DMS53 (cell line): Measurements from ENCODE around the gene TMEM8B.

ENCODE experiments used
- DNase-seq: peaks from one replicate; lab custom pipeline; 2025; lab: John Stamatoyannopoulos, UW

Gene TMEM8B, protein sequence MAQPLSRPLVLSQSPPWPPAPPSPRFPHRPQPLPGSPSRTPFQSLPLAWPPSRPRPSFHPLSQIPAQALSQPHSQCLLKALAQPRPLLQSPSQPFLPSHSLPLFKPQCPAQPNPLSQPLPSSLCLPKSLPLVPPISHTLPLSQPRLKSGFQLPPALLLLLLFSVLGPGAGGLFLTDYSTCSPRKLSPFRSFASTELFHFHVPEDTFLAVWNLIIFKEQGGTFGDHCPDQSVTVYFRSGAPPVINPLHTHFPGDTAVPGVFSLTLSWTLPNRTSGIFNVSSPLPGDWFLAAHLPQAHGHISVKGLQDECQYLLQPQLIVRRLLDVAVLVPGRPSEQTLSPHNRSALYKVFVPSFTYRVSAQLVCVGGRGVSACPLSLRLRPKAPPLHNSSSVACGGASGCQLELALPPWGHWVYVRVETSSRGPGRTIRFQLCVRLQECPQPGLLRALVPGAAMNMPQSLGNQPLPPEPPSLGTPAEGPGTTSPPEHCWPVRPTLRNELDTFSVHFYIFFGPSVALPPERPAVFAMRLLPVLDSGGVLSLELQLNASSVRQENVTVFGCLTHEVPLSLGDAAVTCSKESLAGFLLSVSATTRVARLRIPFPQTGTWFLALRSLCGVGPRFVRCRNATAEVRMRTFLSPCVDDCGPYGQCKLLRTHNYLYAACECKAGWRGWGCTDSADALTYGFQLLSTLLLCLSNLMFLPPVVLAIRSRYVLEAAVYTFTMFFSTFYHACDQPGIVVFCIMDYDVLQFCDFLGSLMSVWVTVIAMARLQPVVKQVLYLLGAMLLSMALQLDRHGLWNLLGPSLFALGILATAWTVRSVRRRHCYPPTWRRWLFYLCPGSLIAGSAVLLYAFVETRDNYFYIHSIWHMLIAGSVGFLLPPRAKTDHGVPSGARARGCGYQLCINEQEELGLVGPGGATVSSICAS

DNA sequence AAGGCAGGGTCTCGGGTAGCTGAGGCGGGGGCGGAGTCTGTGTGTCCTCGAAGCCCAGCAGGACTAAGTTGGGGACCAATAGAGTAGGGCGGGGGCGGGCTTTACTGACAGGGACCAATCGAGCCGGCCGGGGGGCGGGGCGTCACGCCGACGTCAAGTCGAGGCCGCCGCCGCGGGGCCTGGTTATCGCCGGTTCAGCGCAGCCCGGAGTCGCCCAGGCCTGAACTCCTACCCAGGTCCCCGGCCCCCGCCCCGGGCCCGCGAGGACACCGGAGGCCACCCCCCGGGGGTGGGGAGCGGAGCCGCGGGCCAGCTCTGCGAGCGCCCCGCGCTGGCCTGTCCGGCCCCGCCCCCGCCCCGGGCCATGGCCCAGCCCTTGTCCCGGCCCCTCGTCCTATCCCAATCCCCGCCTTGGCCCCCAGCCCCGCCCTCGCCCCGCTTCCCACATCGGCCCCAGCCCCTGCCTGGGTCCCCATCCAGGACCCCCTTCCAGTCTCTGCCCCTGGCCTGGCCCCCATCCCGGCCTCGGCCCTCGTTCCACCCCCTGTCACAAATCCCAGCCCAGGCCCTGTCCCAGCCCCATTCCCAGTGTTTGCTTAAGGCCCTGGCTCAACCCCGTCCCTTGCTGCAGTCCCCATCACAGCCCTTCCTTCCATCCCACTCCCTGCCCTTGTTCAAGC lies at the start of gene TMEM8B:
TSS of gene TMEM8B (plus strand) at position 145 of the 680 bp plus-strand sequence. CDS start at position 365, 220 bp downstream.
- peak; percentile 94 for DNase-seq

DNA sequence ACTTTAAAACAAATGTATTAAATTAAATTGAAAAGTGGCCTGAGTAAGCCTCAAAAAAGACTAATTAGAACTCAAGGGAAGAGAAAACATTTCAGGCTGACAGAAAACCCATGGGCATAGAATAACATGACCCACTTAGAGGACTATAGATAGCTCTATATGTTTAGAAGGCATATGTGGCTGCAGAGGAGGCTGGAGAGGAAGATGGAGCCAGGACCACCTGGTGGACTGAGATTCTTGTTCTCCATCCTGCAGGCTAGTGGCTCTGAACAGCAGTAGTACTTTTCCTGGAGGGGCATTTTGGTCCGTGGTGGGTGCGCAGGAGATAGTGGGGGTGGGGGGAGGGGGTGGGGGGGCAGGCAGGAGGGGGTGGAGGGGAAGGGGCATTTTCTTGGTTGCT lies 48.0 kb upstream of the TMEM8B start:
- no peak for DNase-seq

DNA sequence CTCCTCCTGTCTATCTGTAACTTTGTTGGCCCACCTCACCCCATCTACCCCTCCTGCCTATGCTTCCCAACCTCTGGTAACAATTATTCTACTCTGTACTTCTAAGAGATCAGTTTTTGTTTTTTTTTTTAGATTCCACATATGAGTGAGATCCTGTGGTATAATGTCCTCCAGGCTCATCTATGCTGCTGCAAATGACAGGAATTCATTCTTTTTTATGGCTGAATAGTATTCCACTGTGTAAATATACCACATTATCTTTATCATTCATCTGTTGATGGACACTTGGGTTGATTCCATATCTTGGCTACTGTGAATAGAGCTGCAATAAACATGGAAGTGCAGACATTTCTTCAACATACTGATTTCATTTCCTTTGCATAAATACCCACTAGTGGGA lies 45.6 kb upstream of the TMEM8B start:
- no peak for DNase-seq

DNA sequence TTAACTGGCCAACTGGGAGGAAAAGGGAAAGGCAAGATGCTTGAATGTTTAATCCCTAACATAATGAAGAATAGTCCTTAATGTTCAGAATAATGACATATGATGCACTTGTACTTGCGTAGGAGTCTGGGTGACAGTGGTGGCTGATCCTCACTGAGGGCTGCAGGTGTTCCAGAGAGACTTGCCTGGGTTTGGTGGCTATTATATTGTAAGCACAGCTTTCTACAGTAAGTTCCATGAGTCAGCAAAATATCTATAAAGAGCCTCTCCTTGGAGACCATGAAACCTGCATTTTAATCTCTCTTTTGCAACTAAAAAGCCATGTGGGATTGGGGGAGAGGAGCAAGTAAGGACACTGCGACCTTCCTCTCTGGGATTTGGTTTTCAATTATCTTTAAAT lies 39.5 kb upstream of the TMEM8B start:
- DNase-seq: peak; percentile 41

DNA sequence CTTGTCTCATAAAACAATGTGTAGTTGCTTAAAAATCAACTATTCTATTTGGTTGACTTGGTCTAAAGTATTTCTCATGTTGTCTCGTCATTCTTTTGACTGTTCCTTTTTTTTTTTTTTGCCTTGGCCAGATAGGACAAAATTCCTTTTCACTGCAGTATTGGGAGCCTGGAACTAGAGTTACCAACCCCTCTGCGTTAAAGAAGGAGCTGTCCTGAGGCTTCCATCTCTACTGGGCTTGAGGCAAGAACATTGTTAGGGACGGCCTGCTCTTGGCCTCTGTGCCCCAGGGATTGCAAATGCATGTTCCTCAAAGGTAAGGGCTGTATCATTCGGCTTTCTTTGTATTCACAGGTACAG lies 39.0 kb upstream of the TMEM8B start:
- no peak for DNase-seq

DNA sequence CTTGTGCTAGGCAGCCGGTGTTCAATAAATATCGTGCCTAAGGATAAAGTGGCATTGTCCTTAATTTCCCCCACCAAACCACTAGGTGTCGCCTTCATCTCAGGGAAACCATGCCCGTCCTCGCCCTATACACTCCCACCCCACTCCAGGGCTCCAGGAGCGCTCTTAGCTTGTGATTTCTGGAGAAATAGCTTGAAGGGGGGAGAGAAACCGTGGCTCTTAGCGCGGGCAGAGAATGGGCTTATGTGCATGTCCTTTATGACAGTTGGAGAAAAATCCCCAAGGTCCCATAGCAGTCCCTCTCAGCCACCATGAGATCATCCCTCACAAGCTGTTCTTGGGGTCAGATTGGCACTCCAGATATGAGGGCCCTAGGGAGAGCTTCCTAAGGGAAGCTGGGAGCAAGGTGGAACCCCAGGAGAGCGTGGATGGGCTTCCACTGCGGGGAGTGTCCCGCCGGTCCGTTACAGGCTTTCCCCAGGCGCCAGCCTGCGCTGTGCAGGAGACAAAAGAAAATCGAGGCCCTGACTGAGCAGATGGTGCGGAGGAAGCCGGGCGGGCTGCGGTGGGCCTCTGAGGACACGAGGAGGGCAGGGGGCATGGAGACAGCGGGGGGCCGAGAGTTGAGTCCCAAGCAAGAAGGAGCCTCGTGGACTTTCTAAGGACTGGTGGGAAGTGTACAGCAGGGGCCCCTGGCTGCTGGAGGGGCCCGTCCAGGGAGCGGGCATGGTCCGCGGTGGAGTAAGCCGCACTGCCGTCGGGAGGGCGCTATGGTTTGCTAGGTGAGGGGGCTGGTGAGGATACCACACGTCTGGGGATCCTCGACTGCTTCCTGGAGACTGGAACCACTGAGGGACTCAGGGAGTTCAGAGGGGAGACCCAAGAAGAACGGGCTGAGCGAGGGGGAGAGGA lies 38.4 kb upstream of the TMEM8B start:
- DNase-seq: peak; percentile 77

DNA sequence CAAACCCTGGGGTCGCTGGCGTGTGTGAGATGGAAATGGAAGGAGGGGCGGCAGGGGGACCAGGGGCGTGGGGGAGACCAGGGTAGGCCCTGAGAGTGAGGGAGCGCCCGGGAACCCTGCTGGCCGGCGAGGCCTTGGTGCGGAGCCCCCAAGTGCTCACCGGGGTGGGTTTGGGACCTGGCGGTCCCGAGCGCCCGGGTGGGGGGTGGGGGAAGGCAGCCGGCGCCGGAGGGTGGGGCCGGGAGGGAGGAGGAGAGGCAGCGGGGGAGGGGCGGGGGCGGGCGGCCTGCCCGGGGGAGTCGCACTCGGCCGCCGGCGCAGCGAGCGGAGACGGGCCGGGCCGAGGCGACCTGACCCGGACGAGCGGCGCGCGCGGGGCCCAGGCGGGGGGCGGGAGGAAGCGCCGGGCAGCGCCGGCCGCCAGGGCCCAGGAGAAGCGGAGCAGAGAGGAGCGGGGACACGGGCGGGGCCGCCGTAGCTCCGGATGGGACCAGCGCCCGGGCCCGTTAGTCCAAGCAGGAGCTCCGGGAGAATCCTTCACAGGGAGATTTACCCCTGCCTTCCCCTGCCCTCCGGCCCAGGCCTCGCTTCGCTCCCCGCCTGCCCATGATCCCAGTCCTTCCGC lies 37.6 kb upstream of the TMEM8B start, which contains the start of gene NPR2:
TSS of gene NPR2 (plus strand) at position 295 of the 625 bp plus-strand sequence. CDS start 818 bp downstream, outside the sequence.
- no peak for DNase-seq

DNA sequence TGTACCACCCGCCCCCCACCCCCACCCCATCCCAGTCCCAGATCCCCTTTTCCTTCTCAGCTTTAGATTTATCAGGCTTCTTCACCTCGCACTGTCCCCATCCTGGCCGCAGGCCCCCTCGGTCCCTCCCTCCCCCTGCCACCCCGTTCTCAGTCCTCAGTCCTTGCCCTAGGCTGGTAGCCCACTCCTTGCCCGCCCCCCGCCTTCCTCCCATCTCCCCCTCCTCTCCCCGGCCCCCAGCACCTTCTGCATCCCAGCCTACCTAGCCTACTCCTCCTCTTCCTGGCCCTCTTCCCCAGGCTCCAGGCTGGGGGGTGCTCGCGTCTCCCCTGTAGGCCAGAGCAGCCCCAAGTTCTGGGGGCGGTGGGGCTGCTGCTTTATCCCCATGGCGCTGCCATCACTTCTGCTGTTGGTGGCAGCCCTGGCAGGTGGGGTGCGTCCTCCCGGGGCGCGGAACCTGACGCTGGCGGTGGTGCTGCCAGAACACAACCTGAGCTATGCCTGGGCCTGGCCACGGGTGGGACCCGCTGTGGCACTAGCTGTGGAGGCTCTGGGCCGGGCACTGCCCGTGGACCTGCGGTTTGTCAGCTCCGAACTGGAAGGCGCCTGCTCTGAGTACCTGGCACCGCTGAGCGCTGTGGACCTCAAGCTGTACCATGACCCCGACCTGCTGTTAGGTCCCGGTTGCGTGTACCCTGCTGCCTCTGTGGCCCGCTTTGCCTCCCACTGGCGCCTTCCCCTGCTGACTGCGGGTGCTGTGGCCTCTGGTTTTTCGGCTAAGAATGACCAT lies 36.8 kb upstream of the TMEM8B start:
- DNase-seq: no peak

DNA sequence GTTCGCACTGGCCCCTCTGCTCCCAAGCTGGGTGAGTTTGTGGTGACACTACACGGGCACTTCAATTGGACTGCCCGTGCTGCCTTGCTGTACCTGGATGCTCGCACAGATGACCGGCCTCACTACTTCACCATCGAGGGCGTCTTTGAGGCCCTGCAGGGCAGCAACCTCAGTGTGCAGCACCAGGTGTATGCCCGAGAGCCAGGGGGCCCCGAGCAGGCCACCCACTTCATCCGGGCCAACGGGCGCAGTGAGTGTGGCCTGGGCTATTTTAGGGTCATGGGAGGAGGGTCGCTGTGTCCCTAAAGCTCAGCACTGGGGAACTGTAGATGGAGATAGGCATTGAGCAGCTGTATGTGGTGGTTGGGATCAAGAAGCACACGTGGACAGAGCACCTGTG lies 36.2 kb upstream of the TMEM8B start:
- DNase-seq: no peak

DNA sequence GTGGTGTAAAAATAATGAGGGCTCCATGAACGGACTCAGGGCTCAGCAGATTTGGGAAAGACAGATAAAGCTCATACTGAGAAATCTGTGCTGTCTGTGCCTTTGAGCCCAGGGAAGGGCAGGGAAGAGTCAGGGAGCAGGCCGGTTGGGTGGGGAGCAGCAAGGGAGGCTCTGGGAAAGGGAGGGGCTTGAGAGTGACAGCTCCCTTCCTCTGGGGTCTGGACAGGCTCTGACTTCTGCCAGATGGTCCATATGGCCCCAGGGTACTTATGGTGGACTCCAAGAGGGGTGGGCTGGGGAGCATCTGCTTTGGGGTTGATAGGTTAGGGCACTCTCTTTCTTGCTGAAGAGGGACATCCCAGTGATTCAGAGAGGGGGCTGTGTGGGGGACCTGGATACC lies 35.6 kb upstream of the TMEM8B start:
- DNase-seq: no peak

DNA sequence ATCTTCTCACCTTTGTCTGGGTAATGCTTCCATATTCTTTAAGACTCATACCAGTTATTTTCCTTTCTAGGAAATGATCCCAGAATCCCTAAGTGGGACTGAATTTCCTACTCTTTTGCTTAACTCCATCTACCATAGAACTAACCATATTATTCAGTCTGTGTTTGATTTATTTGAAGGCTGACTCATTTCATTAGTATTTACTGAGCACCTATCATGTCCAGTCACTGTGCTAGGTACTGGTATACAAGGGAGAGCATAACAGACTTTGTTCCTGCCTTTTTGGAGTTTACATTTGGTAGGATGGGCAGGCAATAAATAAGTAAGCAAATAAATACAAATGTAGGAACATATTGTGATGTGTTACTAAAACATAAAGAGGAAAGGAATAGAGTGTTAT lies 33.3 kb upstream of the TMEM8B start:
- DNase-seq: no peak

DNA sequence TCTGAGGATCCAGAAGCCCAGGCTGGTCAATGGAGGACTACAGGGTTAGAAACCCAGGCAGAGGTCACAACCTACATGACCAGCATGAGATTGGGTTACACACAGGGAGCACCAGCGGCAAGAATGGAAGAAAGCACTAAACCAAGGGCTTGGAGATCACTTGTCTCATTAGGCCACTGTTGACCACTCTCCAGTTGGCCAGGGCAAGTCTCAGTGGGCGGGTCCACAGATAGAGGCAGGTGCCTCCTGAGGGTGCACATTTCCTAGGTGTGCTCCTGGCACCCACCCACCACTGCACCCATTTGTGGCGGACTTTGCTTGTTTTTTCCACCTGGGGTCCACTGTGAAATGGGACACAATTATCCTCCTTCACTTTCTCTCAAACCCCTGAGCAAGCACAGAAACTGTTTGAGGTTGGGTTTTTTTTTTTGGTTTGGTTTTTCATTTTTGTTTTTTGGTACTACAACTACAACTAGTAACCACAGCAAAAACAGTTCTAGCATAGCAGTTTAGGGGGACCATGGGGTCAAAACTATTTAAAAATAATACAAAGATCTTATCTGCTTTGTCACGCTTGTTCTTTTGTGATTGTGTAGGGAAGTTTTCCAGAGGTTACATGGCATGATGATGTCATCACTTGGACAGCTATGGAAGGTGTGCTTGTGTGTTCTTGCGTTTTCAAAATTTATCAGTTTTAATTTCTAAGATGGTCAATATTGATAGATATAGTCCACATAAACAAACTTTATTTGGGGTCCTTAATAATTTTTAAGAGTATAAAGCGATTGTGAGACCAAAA lies 31.5 kb upstream of the TMEM8B start:
- no peak for DNase-seq

DNA sequence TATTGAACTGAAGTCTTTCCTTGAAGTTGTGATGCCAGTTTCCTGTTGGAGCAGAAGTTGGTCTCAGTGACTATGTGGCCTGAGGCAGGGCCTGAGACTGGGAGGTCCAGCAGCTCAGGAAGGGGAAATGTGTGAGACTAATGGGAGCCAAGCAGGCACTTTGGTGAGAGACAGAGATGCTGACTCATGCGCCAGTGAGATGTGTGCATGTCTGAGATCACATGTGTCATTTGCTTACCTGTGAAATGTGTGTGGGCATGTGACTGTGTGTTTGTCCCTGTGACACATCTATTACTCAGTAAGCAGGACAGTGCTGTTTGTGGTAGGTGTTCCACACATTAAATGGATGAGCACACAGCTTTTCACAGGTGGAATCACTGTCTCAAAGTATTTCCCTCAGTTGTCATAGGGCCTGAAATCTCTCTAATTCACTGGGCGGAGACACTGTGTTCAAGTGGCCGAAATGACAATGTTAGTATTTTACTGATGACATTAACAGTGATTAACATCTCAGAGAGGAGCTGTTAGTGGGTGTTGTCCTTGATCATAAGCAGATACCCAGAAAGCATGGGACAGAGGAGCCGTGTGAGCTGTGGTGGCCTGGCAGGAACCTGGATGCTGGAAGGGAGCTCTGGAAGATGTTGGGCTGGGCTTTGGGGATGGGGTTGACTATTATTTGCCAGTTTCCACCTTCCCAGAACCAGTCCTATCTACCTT lies 30.2 kb upstream of the TMEM8B start:
- peak; percentile 68 for DNase-seq

DNA sequence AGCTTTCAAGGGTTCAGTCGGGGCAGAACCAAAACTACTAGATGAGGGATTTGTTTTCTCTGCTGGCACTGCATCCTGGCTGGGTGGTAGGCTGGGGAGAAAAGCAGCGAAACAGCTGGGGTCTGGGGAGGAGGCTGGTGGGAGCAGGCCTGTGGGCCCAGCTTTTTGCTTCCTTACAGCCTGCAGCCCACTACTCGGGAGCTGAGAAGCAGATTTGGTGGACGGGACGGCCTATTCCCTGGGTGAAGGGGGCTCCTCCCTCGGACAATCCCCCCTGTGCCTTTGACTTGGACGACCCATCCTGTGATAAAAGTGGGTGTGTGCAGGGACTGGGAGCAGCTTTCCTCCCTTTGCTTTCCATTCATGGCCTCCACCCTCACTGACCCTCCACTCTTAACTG lies 28.5 kb upstream of the TMEM8B start:
- DNase-seq: no peak

DNA sequence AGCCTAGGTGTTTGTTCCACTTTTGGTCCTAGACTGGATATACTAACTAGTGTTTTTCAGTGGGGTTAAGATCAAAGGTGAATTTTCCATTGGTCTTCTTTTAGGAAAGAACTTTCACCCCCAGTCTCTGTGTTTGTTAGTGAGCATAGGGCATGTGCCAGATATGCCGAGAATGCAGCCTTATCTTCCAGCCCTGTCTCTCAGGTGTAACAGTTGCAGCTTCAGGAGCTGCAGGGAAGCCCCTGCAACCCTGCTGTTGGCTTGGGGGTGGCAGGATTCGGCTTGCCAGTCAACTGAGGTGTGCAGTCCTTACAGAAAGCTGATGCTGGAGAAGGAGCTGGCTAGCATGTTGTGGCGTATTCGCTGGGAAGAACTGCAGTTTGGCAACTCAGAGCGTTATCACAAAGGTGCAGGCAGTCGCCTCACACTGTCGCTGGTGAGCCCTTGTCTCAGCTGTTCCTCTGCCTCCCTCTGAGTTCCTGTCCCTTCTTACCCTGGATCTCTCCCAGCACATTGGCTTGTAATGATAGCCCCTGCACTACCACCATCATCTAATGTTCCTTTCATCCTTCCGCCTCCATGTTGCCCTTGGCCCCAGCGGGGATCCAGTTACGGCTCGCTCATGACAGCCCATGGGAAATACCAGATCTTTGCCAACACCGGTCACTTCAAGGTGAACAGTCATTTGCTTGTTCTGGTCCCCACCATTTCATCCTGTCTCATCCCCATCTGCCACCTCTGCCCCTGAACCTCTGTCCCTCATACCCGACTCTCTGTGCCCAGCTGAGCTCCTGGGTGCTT lies 27.5 kb upstream of the TMEM8B start:
- DNase-seq: no peak

DNA sequence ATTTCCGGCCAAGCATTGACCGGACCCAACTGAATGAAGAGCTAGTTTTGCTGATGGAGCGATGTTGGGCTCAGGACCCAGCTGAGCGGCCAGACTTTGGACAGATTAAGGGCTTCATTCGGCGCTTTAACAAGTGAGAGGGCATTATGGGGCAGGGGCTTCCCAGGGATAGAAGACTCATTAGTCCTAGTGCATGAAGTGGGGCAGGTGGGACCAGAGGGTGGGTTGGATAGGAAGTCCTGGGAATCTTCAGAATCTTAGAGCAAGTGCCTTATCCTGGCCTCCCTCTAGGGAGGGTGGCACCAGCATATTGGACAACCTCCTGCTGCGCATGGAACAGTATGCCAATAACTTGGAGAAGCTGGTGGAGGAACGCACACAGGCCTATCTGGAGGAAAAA lies 22.9 kb upstream of the TMEM8B start:
- no peak for DNase-seq

DNA sequence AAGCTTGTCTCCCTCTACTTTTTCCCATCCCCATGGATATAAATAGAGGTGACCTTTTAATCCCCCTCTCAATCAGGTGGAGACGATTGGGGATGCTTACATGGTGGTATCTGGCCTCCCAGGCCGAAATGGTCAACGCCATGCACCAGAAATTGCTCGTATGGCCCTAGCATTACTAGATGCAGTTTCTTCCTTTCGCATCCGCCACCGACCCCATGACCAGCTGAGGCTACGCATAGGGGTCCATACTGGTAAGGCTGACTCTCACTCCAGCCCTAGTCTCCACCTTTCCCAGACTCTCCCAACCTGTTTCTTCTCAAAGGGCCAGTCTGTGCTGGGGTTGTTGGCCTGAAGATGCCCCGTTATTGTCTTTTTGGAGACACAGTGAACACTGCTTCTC lies 20.6 kb upstream of the TMEM8B start:
- no peak for DNase-seq

DNA sequence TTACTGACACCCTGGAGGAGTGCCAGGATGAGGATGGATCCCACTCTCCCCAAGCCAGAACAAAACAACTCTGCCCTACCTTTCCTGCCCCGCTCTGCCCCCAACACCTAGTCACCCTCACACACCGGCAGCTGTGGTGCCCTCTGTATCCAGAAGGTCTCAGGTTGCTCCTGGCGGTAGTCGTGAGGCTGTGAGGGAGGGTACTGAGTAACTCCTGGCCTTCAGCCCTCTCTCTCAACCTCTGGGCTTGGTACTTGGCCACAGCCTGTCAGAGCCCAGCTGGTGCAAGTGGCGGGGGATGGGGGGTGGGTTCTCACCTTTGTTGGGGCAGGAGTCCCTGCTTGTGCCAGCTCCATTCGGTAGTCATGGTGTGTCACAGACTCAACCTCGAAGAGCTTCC lies 18.9 kb upstream of the TMEM8B start:
- no peak for DNase-seq
